Liver (tissue), 3 donors: ENCODE data around the gene ZNF260.

Source experiments
- EGR1 ChIP-seq, 2 donors: IDR thresholded peaks; 2 replicates each; pipeline ENCODE4 v1.6.1; 2016 to 2018; ENCODE audit warnings: antibody characterized with exemption in 2 of 2, low read depth in 2 of 2
- JUND ChIP-seq, 2 donors: IDR thresholded peaks; 2 replicates each; pipeline ENCODE4 v1.6.1; 2016; ENCODE audit warnings: antibody characterized with exemption in 2 of 2
- NR2F2 ChIP-seq: IDR thresholded peaks from 2 replicates; pipeline ENCODE4 v1.6.1; 2016; ENCODE audit warnings: antibody characterized with exemption
- SP1 ChIP-seq: IDR thresholded peaks from 2 replicates; pipeline ENCODE4 v1.6.1; 2018; ENCODE audit warnings: antibody characterized with exemption, mild to moderate bottlenecking
- YY1 ChIP-seq: IDR thresholded peaks from 2 replicates; pipeline ENCODE4 v1.6.1; 2016; ENCODE audit warnings: antibody characterized with exemption, mild to moderate bottlenecking
- TF ChIP-seq, protein P1 (sequence below): fragments of 150-350 bp; IDR thresholded peaks from 2 replicates; pipeline ENCODE4 v1.5.1; 2017; ENCODE audit warnings: improper control_type of control experiment, low read depth, low read length; ENCODE audit not compliant: missing input control
- TF ChIP-seq, protein P2 (sequence below): IDR thresholded peaks from 2 replicates; pipeline ENCODE4 v1.6.1; 2016; ENCODE audit warnings: antibody characterized with exemption
- TF ChIP-seq, protein P3 (sequence below): IDR thresholded peaks from 2 replicates; pipeline ENCODE4 v1.6.1; 2016; ENCODE audit warnings: antibody characterized with exemption
- TF ChIP-seq, protein P4 (sequence below): IDR thresholded peaks from 2 replicates; pipeline ENCODE4 v1.6.1; 2016; ENCODE audit warnings: antibody characterized with exemption, mild to moderate bottlenecking
- donor health status: healthy.
- donor health status: healthy.

DNA sequence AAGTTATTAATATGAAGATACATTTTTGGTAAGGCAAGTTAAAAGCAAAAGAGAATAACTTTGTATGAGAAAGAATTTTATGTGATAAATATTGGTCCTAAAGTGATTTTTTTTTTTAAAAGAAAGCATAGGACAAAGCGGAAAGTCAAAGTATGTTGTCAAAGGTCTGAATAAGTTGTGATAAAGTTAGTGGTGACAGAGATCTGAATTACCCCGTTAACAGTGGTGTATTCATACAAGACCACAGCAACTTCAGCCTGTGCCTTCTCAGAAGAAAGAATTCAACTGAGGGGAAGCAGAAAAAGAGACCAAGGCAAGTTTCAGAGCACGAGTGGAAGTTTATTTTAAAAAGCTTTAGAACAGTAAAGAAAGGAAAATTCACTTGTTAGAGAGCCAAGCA, 19.7 kb downstream of the ZNF260 start:
- TF ChIP-seq, protein P1, sequence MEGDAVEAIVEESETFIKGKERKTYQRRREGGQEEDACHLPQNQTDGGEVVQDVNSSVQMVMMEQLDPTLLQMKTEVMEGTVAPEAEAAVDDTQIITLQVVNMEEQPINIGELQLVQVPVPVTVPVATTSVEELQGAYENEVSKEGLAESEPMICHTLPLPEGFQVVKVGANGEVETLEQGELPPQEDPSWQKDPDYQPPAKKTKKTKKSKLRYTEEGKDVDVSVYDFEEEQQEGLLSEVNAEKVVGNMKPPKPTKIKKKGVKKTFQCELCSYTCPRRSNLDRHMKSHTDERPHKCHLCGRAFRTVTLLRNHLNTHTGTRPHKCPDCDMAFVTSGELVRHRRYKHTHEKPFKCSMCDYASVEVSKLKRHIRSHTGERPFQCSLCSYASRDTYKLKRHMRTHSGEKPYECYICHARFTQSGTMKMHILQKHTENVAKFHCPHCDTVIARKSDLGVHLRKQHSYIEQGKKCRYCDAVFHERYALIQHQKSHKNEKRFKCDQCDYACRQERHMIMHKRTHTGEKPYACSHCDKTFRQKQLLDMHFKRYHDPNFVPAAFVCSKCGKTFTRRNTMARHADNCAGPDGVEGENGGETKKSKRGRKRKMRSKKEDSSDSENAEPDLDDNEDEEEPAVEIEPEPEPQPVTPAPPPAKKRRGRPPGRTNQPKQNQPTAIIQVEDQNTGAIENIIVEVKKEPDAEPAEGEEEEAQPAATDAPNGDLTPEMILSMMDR: no peak
- TF ChIP-seq, protein P2, sequence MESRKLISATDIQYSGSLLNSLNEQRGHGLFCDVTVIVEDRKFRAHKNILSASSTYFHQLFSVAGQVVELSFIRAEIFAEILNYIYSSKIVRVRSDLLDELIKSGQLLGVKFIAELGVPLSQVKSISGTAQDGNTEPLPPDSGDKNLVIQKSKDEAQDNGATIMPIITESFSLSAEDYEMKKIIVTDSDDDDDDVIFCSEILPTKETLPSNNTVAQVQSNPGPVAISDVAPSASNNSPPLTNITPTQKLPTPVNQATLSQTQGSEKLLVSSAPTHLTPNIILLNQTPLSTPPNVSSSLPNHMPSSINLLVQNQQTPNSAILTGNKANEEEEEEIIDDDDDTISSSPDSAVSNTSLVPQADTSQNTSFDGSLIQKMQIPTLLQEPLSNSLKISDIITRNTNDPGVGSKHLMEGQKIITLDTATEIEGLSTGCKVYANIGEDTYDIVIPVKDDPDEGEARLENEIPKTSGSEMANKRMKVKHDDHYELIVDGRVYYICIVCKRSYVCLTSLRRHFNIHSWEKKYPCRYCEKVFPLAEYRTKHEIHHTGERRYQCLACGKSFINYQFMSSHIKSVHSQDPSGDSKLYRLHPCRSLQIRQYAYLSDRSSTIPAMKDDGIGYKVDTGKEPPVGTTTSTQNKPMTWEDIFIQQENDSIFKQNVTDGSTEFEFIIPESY: no peak
- no peak for TF ChIP-seq EGR1 (IDR thresholded peaks at IDR 0.05; ENCODE audit: low read depth in 2 of 2)
- TF ChIP-seq, protein P3, sequence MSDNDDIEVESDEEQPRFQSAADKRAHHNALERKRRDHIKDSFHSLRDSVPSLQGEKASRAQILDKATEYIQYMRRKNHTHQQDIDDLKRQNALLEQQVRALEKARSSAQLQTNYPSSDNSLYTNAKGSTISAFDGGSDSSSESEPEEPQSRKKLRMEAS: no peak
- TF ChIP-seq JUND (IDR thresholded peaks at IDR 0.05): no peak
- no peak for TF ChIP-seq YY1
- no peak for TF ChIP-seq NR2F2
- TF ChIP-seq, protein P4, sequence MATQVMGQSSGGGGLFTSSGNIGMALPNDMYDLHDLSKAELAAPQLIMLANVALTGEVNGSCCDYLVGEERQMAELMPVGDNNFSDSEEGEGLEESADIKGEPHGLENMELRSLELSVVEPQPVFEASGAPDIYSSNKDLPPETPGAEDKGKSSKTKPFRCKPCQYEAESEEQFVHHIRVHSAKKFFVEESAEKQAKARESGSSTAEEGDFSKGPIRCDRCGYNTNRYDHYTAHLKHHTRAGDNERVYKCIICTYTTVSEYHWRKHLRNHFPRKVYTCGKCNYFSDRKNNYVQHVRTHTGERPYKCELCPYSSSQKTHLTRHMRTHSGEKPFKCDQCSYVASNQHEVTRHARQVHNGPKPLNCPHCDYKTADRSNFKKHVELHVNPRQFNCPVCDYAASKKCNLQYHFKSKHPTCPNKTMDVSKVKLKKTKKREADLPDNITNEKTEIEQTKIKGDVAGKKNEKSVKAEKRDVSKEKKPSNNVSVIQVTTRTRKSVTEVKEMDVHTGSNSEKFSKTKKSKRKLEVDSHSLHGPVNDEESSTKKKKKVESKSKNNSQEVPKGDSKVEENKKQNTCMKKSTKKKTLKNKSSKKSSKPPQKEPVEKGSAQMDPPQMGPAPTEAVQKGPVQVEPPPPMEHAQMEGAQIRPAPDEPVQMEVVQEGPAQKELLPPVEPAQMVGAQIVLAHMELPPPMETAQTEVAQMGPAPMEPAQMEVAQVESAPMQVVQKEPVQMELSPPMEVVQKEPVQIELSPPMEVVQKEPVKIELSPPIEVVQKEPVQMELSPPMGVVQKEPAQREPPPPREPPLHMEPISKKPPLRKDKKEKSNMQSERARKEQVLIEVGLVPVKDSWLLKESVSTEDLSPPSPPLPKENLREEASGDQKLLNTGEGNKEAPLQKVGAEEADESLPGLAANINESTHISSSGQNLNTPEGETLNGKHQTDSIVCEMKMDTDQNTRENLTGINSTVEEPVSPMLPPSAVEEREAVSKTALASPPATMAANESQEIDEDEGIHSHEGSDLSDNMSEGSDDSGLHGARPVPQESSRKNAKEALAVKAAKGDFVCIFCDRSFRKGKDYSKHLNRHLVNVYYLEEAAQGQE: no peak
- no peak for TF ChIP-seq SP1
